ENCODE data around the gene SMAD2. TPM values are rescaled to one million over a fixed set of nuclear protein-coding genes. Genes with fewer than 3 reads are reported as not detected.
"Not testable (repeated sequence)": the region's sequence is repeated elsewhere in the genome, so short reads cannot be mapped to it uniquely, and the experiment has no call there.

SMAD2 gene
- total RNA-seq, 1 experiment from 2014 or later: 167 TPM

DNA sequence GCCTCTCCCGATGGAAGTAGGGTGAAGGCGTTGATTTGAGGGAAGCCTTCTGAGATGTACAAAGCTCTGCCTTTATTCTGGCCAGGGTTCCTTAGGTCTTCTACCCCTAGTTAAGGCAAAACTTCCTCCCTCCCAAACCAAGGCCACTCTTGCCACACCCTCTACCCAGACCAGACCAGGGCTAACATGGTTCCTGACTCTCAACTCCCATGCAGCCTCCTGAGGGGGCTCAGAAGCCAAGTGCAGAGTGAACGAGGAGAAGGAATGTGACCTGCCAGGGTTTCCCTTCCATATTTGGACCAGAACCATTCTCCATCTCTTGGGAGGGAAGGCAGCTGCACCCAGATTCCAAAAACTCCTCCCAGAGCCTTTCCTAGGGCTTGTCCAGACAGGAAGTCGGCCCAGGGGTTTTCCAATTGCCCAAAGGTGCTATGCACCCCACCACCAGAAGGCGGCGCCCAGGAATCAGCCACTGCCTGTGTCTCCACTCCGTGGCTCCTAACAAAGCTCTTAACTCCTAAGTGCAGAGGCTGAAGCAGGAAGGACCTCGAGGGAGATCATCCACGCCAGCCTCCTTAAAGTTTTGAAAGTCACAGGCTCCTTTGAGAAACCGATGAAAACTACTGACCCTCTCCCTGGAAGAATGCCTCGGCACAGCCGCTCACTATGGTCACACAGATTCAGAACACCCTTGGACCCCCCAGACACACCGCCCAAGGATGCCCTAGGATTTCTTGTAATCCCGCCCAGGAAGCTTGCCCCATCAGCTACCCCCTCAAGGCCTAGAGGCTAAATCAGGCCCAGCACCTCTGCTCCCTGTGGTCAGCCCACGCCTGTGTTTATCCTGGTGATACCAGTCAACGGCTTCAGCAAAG lies 157.8 kb downstream of the SMAD2 start:
- no peaks in the 10 kb centered on the region for H3K4me1 Mint-ChIP-seq (ENCODE audit: insufficient read depth, unreplicated experiment)
- CTCF ChIA-PET: interaction anchor here (0.5 to 1.8 kb wide), 8 partner anchors 12 to 721 kb away, joined by 3 to 7 read pairs (median 3); no protein-coding TSS in a partner anchor
- peak; percentile 83 for DNase-seq (ENCODE audit: unreplicated experiment)
- H3K27me3 Mint-ChIP-seq (ENCODE audit: insufficient read depth, unreplicated experiment): peaks cover 40% of the 10 kb centered on the region
- TF ChIP-seq CTCF (IDR thresholded peaks at IDR 0.05; ENCODE audit: unreplicated experiment): peak; percentile 93
- H3K9me3 Mint-ChIP-seq (ENCODE audit: unreplicated experiment): no peaks in the 10 kb centered on the region
- BruUV-seq (replicated peaks): no TSS peak
- intact Hi-C loops (cut with micrococcal nuclease): loop anchor here (1.0 to 5.0 kb wide), 3 partner anchors 250 to 675 kb away; no protein-coding TSS in a partner anchor
- no peak overlapping the region for H3K4me3 Mint-ChIP-seq (ENCODE audit: unreplicated experiment)
- no peak overlapping the region for H3K27ac Mint-ChIP-seq (ENCODE audit: low read depth, unreplicated experiment)
- POLR2A ChIA-PET: no interaction called here
- no peaks in the 10 kb centered on the region for H3K36me3 Mint-ChIP-seq (ENCODE audit: insufficient read depth, unreplicated experiment)

GRCh38 chr18:47771922-47772321 lies 158.5 kb downstream of the SMAD2 start:
- no TSS peak for BruUV-seq (replicated peaks)
- Mint-ChIP-seq H3K9me3 (ENCODE audit: unreplicated experiment) (no peaks in the 10 kb centered on the region), H3K4me1 (ENCODE audit: insufficient read depth, unreplicated experiment) (no peaks in the 10 kb centered on the region), H3K36me3 (ENCODE audit: insufficient read depth, unreplicated experiment) (no peaks in the 10 kb centered on the region), H3K4me3 (ENCODE audit: unreplicated experiment) (no peak overlapping the region), H3K27me3 (ENCODE audit: insufficient read depth, unreplicated experiment) (peaks cover 36% of the 10 kb centered on the region), H3K27ac (ENCODE audit: low read depth, unreplicated experiment) (no peak overlapping the region)
- DNase-seq (ENCODE audit: unreplicated experiment): no peak
- intact Hi-C loops (cut with micrococcal nuclease): loop anchor here (1.0 to 5.0 kb wide), 3 partner anchors 250 to 675 kb away; no protein-coding TSS in a partner anchor
- ChIA-PET POLR2A (no interaction called here), CTCF (interaction anchor here (0.6 to 1.8 kb wide), 7 partner anchors 11 to 721 kb away, joined by 3 to 7 read pairs (median 3); no protein-coding TSS in a partner anchor)
- TF ChIP-seq CTCF (IDR thresholded peaks at IDR 0.05; ENCODE audit: unreplicated experiment): no peak

DNA sequence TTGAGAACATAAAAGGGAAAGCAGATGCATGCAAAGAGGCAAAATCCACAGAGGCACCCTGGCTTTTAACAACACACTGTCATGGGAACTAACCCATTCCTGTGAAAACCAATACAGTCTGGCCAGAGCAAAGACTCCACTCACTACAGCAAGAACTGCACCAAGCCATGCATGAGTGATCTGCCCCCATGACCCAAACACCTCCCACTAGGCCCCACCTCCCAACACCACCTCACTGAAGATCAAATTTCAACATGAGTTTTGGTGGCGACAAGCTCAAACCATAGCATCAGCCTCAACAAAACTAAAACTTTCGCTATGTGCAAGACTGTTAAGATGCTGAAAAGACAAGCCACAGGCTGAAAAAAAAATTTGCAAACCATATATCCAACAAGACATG lies 162.8 kb downstream of the SMAD2 start:
- no peak for TF ChIP-seq CTCF (IDR thresholded peaks at IDR 0.05; ENCODE audit: unreplicated experiment)
- Mint-ChIP-seq H3K27ac (ENCODE audit: low read depth, unreplicated experiment) (no peak overlapping the region), H3K9me3 (ENCODE audit: unreplicated experiment) (no peaks in the 10 kb centered on the region), H3K4me3 (ENCODE audit: unreplicated experiment) (no peak overlapping the region), H3K36me3 (ENCODE audit: insufficient read depth, unreplicated experiment) (no peaks in the 10 kb centered on the region), H3K27me3 (ENCODE audit: insufficient read depth, unreplicated experiment) (peaks cover 32% of the 10 kb centered on the region), H3K4me1 (ENCODE audit: insufficient read depth, unreplicated experiment) (no peaks in the 10 kb centered on the region)
- DNase-seq (ENCODE audit: unreplicated experiment): no peak
- ChIA-PET POLR2A (no interaction called here), CTCF (no interaction called here)
- BruUV-seq (replicated peaks): no TSS peak
- intact Hi-C loops (cut with micrococcal nuclease): no loop called here

GRCh38 chr18:47767198-47767597 lies 163.3 kb downstream of the SMAD2 start:
- CTCF ChIA-PET: not testable (repeated sequence)

More at GRCh38 chr18:47767198-47767597, 163.3 kb downstream of the SMAD2 start:
- intact Hi-C loops (cut with micrococcal nuclease); H3K9me3 Mint-ChIP-seq (ENCODE audit: unreplicated experiment); POLR2A ChIA-PET; H3K36me3 Mint-ChIP-seq (ENCODE audit: insufficient read depth, unreplicated experiment); BruUV-seq (replicated peaks); H3K4me3 Mint-ChIP-seq (ENCODE audit: unreplicated experiment); DNase-seq (ENCODE audit: unreplicated experiment); H3K27ac Mint-ChIP-seq (ENCODE audit: low read depth, unreplicated experiment); H3K4me1 Mint-ChIP-seq (ENCODE audit: insufficient read depth, unreplicated experiment): not testable (repeated sequence)
- H3K27me3 Mint-ChIP-seq (ENCODE audit: insufficient read depth, unreplicated experiment): peaks cover 37% of the 10 kb centered on the region
